GM12878 (cell line): ENCODE results near the gene GGTLC2. TPM values are rescaled to one million over a fixed set of nuclear protein-coding genes. Genes with fewer than 3 reads are reported as not detected.
A peak's percentile ranks its signal among the peaks of the same experiment; 100 is the strongest.

ENCODE experiments used
- ATAC-seq: fragments of 200-7000 bp; cut with Tn5 transposase; 3 replicates; pipeline ENCODE4 v1.9.1; 2020; ENCODE audit warnings: mild to moderate bottlenecking, moderate library complexity
- BruUV-seq: library from RNA; stranded (reverse); fragments of 400-500 nt; replicated peaks from 2 replicates; lab custom pipeline; 2021; lab: Mats Ljungman, UMichigan
- CTCF ChIA-PET: fragments of 300-600 bp; sonication (Branson Sonifier 250); formaldehyde crosslinking; extraction: SDS; loops from one replicate; lab custom pipeline; 2021; ENCODE audit warnings: inconsistent platforms; lab: Yijun Ruan, JAX
- POLR2A ChIA-PET: fragments of 350-600 bp; formaldehyde crosslinking; extraction: SDS; loops from one replicate; lab custom pipeline; 2021; ENCODE audit warnings: inconsistent platforms; lab: Charles Lee
- RAD21 ChIA-PET: fragments of 300-600 bp; sonication (Branson Sonifier 250); formaldehyde crosslinking; loops from one replicate; lab custom pipeline; 2023; ENCODE audit warnings: antibody characterized with exemption; ENCODE audit not compliant: unreplicated experiment; lab: Charles Lee
- SMC1A ChIA-PET: fragments of 300-600 bp; sonication (Branson Sonifier 250); formaldehyde crosslinking; loops from one replicate; lab custom pipeline; 2023; ENCODE audit not compliant: unreplicated experiment, uncharacterized antibody; lab: Charles Lee
- DNase-seq: peaks from one replicate; pipeline ENCODE4 v3.0.0-alpha.2; 2011; ENCODE audit warnings: low read depth, low spot score
- FAIRE-seq: peaks from 3 replicates; lab custom pipeline; 2011; peaks lifted over from hg19 to GRCh38; lab: Jason Lieb, UNC
- H2AFZ ChIP-seq: 2 replicates; pipeline ENCODE4 v1.6.0; 2011; ENCODE audit warnings: low read depth, low read length, control low read depth; ENCODE audit not compliant: control insufficient read depth
- H3K27ac ChIP-seq: 2 replicates; pipeline ENCODE4 v1.5.1; 2011; ENCODE audit warnings: control low read depth; ENCODE audit not compliant: control insufficient read depth, insufficient read depth
- H3K27me3 ChIP-seq, 2 experiments: replicated peaks in 1 of 2; 2 replicates each; pipeline versions ENCODE4 v1.6.0 to v1.6.1; 2011; ENCODE audit warnings: low read length in 1 of 2; ENCODE audit not compliant: control insufficient read depth in 2 of 2, insufficient read depth in 2 of 2
- H3K36me3 ChIP-seq, 2 experiments: 2 replicates each; pipeline ENCODE4 v1.5.1; 2011; ENCODE audit warnings: low read length in 1 of 2; ENCODE audit not compliant: control insufficient read depth in 2 of 2, insufficient read depth in 2 of 2
- H3K4me1 ChIP-seq: 2 replicates; pipeline ENCODE4 v1.6.1; 2011; ENCODE audit warnings: mild to moderate bottlenecking, low read length, moderate library complexity, mixed read lengths; ENCODE audit not compliant: control insufficient read depth, insufficient read depth
- H3K4me2 ChIP-seq: 2 replicates; pipeline ENCODE4 v1.6.0; 2011; ENCODE audit warnings: control low read depth; ENCODE audit not compliant: control insufficient read depth, insufficient read depth
- H3K4me3 ChIP-seq: fragments of 200-600 bp; sonication (generic); 2 replicates; pipeline ENCODE4 v1.5.1; 2016
- H3K79me2 ChIP-seq: 2 replicates; pipeline ENCODE4 v1.6.0; 2011; ENCODE audit warnings: low read length; ENCODE audit not compliant: control insufficient read depth, insufficient read depth
- H3K9ac ChIP-seq: 2 replicates; pipeline ENCODE4 v1.8.0; 2011; ENCODE audit warnings: low read length, control low read depth, mixed read lengths; ENCODE audit not compliant: control insufficient read depth, insufficient read depth
- H3K9me3 ChIP-seq: replicated peaks from 3 replicates; pipeline ENCODE4 v1.5.1; 2011; ENCODE audit warnings: mild to moderate bottlenecking, low read length; ENCODE audit not compliant: control insufficient read depth, insufficient read depth
- H4K20me1 ChIP-seq: 2 replicates; pipeline ENCODE4 v1.6.0; 2011; ENCODE audit not compliant: control insufficient read depth, insufficient read depth
- BMI1 ChIP-seq: fragments of 450-650 bp; IDR thresholded peaks from 2 replicates; pipeline ENCODE4 v1.6.1; 2016; ENCODE audit warnings: mild to moderate bottlenecking, moderate library complexity, borderline replicate concordance
- FOXK2 ChIP-seq: fragments of 450-650 bp; IDR thresholded peaks from 2 replicates; pipeline ENCODE4 v1.6.1; 2017; ENCODE audit warnings: mild to moderate bottlenecking, moderate library complexity
- GABPA ChIP-seq: IDR thresholded peaks from 2 replicates; pipeline ENCODE4 v1.6.1; 2014; ENCODE audit warnings: antibody characterized with exemption, low read depth, mild to moderate bottlenecking, inconsistent platforms
- HDAC6 ChIP-seq: fragments of 200-600 bp; sonication (generic); IDR thresholded peaks from one replicate; pipeline ENCODE4 v1.8.0; 2017; ENCODE audit warnings: antibody characterized with exemption; ENCODE audit not compliant: unreplicated experiment
- MYC ChIP-seq: IDR thresholded peaks from 2 replicates; pipeline ENCODE4 v1.6.1; 2011; ENCODE audit warnings: mild to moderate bottlenecking, low read length, moderate library complexity, inconsistent platforms; ENCODE audit not compliant: insufficient read depth, insufficient replicate concordance, insufficient read length, severe bottlenecking
- RAD21 ChIP-seq: IDR thresholded peaks from 2 replicates; pipeline ENCODE4 v1.6.1; 2011; ENCODE audit warnings: mild to moderate bottlenecking, low read depth, low read length, moderate library complexity; ENCODE audit not compliant: insufficient read depth
- RB1 ChIP-seq: fragments of 450-650 bp; formaldehyde crosslinking; IDR thresholded peaks from 2 replicates; pipeline ENCODE4 v1.6.1; 2017; ENCODE audit warnings: mild to moderate bottlenecking, borderline replicate concordance
- STAT3 ChIP-seq: IDR thresholded peaks from 2 replicates; pipeline ENCODE4 v1.6.1; 2011; ENCODE audit warnings: low read depth, low read length, improper control_type of control experiment
- ZBED1 ChIP-seq: IDR thresholded peaks from 2 replicates; pipeline ENCODE4 v1.6.1; 2016; ENCODE audit warnings: borderline replicate concordance
- ZNF24 ChIP-seq: fragments of 450-650 bp; IDR thresholded peaks from 2 replicates; pipeline ENCODE4 v1.6.1; 2017; ENCODE audit warnings: antibody characterized with exemption, mild to moderate bottlenecking
- WGBS: methylation state at CpG from one replicate; pipeline ENCODE4 v1.1.6; 2016; ENCODE audit warnings: low lambda C conversion rate; ENCODE audit not compliant: insufficient replicate concordance, insufficient coverage; ENCODE audit errors: missing lambda C conversion rate; 5-methylcytosine and 5-hydroxymethylcytosine counted together
- in situ Hi-C: fragments of 300-500 bp; cut with MboI; formaldehyde crosslinking; loops from 9 replicates; pipeline ENCODE4 v1.14.3; 2018; ENCODE audit warnings: mixed read lengths
- intact Hi-C: fragments of 100-400 bp; cut with micrococcal nuclease; formaldehyde crosslinking; loops from one replicate; pipeline ENCODE4 v1.14.2; 2022; ENCODE audit not compliant: unreplicated experiment
- polyA plus RNA-seq, 11 experiments: library from polyadenylated mRNA; depleted of rRNA in 4 of 11; unstranded in 6 of 11; stranded (reverse) in 5 of 11; fragments of >200 nt; fragmentation: Nextera tagmentation in 4 of 11; fragmentation: Illumina TruSeq in 1 of 11; extraction: Ambion mirVana in 4 of 11; extraction: Trizol in 1 of 11; gene quantifications; 1 replicate in 1 of 11; 2 replicates in 10 of 11; pipeline versions ENCODE4 v1.2.1 to v1.2.3, GENCODE V29; 2011 to 2016; ENCODE audit warnings: inconsistent platforms in 2 of 11, missing spikeins in 2 of 11, low read depth in 1 of 11
- total RNA-seq, 4 experiments: library from RNA; depleted of rRNA in 3 of 4; stranded (reverse); fragments of >200 nt in 3 of 4; fragmentation: Illumina TruSeq in 1 of 4; extraction: Trizol in 1 of 4; gene quantifications; 2 replicates each; pipeline versions ENCODE4 v1.2.1 to v1.2.3, GENCODE V29; 2013 to 2021
- TF ChIP-seq, protein P1 (sequence below): IDR thresholded peaks from 2 replicates; pipeline ENCODE4 v1.6.1; 2012; ENCODE audit warnings: low read depth, low read length, improper control_type of control experiment
- TF ChIP-seq, protein P2 (sequence below): fragments of 450-650 bp; IDR thresholded peaks from 2 replicates; pipeline ENCODE4 v1.6.1; 2016; ENCODE audit warnings: mild to moderate bottlenecking

GGTLC2 gene
- total and polyA plus RNA-seq, 10 of the 15 experiments (the other 5 are each of a cell fraction or from before 2014, with no cell fraction given) = not detected

DNA sequence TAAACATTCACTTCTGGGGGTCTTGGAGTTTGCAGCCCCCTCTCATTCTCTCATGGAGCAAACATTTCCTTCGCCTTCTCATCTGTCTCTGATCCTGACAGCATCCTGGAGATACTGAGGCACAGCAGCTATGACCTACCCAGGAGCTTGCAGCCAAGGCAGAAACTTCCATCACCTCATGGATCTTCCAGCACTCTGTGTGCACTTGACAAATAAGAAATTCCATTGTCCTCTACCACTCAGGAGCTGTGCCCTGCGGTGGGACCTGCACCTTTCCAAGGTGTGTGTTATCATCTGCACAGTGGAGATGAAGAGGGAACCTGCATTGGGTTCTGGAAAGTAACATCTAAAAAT lies 49.1 kb downstream of the GGTLC2 start:
- SMC1A ChIA-PET = interaction anchor here (1.6 kb wide), 1 partner anchor 27 kb away, joined by 5 read pairs; no protein-coding TSS in a partner anchor
- BruUV-seq = no TSS peak

More for the DNA sequence above, 49.1 kb downstream of the GGTLC2 start:
- TF ChIP-seq, protein P1, sequence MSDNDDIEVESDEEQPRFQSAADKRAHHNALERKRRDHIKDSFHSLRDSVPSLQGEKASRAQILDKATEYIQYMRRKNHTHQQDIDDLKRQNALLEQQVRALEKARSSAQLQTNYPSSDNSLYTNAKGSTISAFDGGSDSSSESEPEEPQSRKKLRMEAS = no peak
- TF ChIP-seq GABPA (no peak), ZNF24 (no peak), FOXK2 (no peak), HDAC6 (no peak), ZBED1 (no peak), MYC (no peak), BMI1 (no peak), STAT3 (no peak), RAD21 (no peak), RB1 (no peak)
- TF ChIP-seq, protein P2, sequence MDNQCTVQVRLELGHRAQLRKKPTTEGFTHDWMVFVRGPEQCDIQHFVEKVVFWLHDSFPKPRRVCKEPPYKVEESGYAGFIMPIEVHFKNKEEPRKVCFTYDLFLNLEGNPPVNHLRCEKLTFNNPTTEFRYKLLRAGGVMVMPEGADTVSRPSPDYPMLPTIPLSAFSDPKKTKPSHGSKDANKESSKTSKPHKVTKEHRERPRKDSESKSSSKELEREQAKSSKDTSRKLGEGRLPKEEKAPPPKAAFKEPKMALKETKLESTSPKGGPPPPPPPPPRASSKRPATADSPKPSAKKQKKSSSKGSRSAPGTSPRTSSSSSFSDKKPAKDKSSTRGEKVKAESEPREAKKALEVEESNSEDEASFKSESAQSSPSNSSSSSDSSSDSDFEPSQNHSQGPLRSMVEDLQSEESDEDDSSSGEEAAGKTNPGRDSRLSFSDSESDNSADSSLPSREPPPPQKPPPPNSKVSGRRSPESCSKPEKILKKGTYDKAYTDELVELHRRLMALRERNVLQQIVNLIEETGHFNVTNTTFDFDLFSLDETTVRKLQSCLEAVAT = no peak
- Histone ChIP-seq H3K4me2 (0 out of 2 replicates have a peak overlapping the region, but pooled peaks have one; percentile 13), H3K4me3 (no peak overlapping the region), H3K27ac (no peak overlapping the region), H3K27me3 (no peaks in the 10 kb centered on the region), H3K9me3 (no peaks in the 10 kb centered on the region), H3K4me1 (peaks cover 25% of the 10 kb centered on the region), H3K9ac (no peak overlapping the region), H3K36me3 (no peaks in the 10 kb centered on the region), H3K79me2 (peaks cover 4% of the 10 kb centered on the region), H2AFZ (no peak overlapping the region), H4K20me1 (no peaks in the 10 kb centered on the region)
- in situ Hi-C loops = no loop called here
- ChIA-PET POLR2A (no interaction called here), CTCF (interaction anchor here (0.7 to 2.9 kb wide), 12 partner anchors 9 to 262 kb away, joined by 3 to 14 read pairs (median 4); no protein-coding TSS in a partner anchor), RAD21 (no interaction called here)
- ATAC-seq (no peak), DNase-seq (no peak), FAIRE-seq (no peak)
- intact Hi-C loops = no loop called here
- 22% methylated on average over 2 of the region's 2 CpGs for WGBS
